Sigmoid colon (tissue), 7 donors: ENCODE data around the gene PREP. TPM values are rescaled to one million over a fixed set of nuclear protein-coding genes. Genes with fewer than 3 reads are reported as not detected.

Experiments used
- DNase-seq: peaks from one replicate; pipeline ENCODE4 v3.0.0-alpha.2; 2019
- H3K27ac ChIP-seq, 4 donors: fragments of 200-600 bp; sonication (generic); one replicate each; pipeline ENCODE4 v1.5.1; 2016 to 2019; ENCODE audit warnings: mild to moderate bottlenecking in 1 of 4
- H3K27me3 ChIP-seq, 3 donors: fragments of 200-600 bp; sonication (generic); one replicate each; pipeline ENCODE4 v1.5.1; 2019; ENCODE audit warnings: mild to moderate bottlenecking in 1 of 3
- H3K36me3 ChIP-seq, 4 donors: fragments of 200-600 bp; sonication (generic); one replicate each; pipeline ENCODE4 v1.5.1; 2016 to 2019
- H3K4me1 ChIP-seq, 4 donors: fragments of 200-600 bp; sonication (generic); one replicate each; pipeline ENCODE4 v1.5.1; 2017 to 2019
- H3K4me3 ChIP-seq, 4 donors: fragments of 200-600 bp; sonication (generic); one replicate each; pipeline ENCODE4 v1.5.1; 2017 to 2019; ENCODE audit warnings: mild to moderate bottlenecking in 2 of 4, moderate library complexity in 1 of 4
- H3K9me3 ChIP-seq, 4 donors: fragments of 200-600 bp in 3 of 4; sonication (generic) in 3 of 4; one replicate each; pipeline versions ENCODE4 v1.5.1 to v1.6.1; 2013 to 2019
- EP300 ChIP-seq, 4 donors: sonication (generic); formaldehyde crosslinking; IDR thresholded peaks; one replicate each; pipeline ENCODE4 v1.6.1; 2017; ENCODE audit warnings: antibody characterized with exemption in 4 of 4
- POLR2A ChIP-seq, 2 donors: fragments of 450-650 bp; IDR thresholded peaks; one replicate each; pipeline ENCODE4 v1.6.1; 2016; ENCODE audit warnings: antibody characterized with exemption in 2 of 2, mild to moderate bottlenecking in 2 of 2, moderate library complexity in 2 of 2
- POLR2AphosphoS5 ChIP-seq, 4 donors: sonication (generic); formaldehyde crosslinking; IDR thresholded peaks; one replicate each; pipeline ENCODE4 v1.6.1; 2017; ENCODE audit warnings: antibody characterized with exemption in 4 of 4
- WGBS, 2 donors: extraction: QIAGEN DNeasy Blood & Tissue Kit; methylation state at CpG; one replicate each; pipeline ENCODE4 v1.1.7; 2013; 5-methylcytosine and 5-hydroxymethylcytosine counted together
- intact Hi-C: fragments of 100-400 bp; cut with DNase I; formaldehyde crosslinking; loops from one replicate; pipeline ENCODE4 v1.15.1; 2023
- polyA plus RNA-seq, 3 donors: library from polyadenylated mRNA; stranded (reverse); fragments of 200-250 nt; gene quantifications; one replicate each; pipeline ENCODE4 v1.2.3, GENCODE V29; 2013
- total RNA-seq, 4 donors: library from RNA; depleted of rRNA; stranded (reverse); fragments of >200 nt; gene quantifications; one replicate each; pipeline ENCODE4 v1.1.0, GENCODE V29; 2016
- TF ChIP-seq, protein P1 (sequence below), 4 experiments: fragments of 450-650 bp in 3 of 4; fragments of 200-600 bp in 1 of 4; IDR thresholded peaks; one replicate each; pipeline ENCODE4 v1.5.1; 2016 to 2019; ENCODE audit warnings: antibody characterized with exemption in 4 of 4, mild to moderate bottlenecking in 3 of 4, moderate library complexity in 2 of 4
- donor health status: healthy with polysubstance abuse.
- donor health status: Bipolar disorder and iron deficiency.
- donor health status: healthy.

PREP gene
- total and polyA plus RNA-seq, 7 donors = 14.1 to 47.9 (median 23.5) TPM

DNA sequence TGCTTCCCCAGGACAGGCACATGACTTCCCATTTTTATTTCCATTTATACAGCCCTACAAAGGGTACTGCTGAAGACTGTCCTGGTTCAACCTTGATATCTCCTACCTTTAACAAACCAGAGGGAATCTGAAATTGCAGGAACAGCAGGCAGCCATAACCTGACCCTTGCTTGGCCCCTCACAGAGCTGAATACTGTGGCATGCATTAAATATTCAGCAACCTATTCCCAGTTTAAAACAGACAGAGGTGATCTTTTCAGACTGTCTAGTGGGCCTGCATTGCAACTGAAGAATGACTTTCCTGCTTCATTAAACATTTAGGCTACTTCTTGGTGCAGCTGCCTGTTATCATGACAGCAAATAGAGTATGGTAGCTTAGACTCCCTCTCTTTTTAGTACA is 146.3 kb downstream of the PREP start:
- H3K4me3 ChIP-seq = no peak overlapping the region
- H3K27ac ChIP-seq = no peak overlapping the region
- no peaks in the 10 kb centered on the region for H3K27me3 ChIP-seq
- TF ChIP-seq POLR2A (IDR thresholded peaks at IDR 0.05) = no peak
- no peak for TF ChIP-seq EP300 (IDR thresholded peaks at IDR 0.05)
- no peak for TF ChIP-seq POLR2AphosphoS5 (IDR thresholded peaks at IDR 0.05)
- TF ChIP-seq, protein P1, sequence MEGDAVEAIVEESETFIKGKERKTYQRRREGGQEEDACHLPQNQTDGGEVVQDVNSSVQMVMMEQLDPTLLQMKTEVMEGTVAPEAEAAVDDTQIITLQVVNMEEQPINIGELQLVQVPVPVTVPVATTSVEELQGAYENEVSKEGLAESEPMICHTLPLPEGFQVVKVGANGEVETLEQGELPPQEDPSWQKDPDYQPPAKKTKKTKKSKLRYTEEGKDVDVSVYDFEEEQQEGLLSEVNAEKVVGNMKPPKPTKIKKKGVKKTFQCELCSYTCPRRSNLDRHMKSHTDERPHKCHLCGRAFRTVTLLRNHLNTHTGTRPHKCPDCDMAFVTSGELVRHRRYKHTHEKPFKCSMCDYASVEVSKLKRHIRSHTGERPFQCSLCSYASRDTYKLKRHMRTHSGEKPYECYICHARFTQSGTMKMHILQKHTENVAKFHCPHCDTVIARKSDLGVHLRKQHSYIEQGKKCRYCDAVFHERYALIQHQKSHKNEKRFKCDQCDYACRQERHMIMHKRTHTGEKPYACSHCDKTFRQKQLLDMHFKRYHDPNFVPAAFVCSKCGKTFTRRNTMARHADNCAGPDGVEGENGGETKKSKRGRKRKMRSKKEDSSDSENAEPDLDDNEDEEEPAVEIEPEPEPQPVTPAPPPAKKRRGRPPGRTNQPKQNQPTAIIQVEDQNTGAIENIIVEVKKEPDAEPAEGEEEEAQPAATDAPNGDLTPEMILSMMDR (IDR thresholded peaks at IDR 0.05) = no peak
- H3K36me3 ChIP-seq = no peaks in the 10 kb centered on the region
- no peak for DNase-seq
- H3K4me1 ChIP-seq = no peaks in the 10 kb centered on the region
- intact Hi-C loops = no loop called here
- no peaks in the 10 kb centered on the region for H3K9me3 ChIP-seq

DNA sequence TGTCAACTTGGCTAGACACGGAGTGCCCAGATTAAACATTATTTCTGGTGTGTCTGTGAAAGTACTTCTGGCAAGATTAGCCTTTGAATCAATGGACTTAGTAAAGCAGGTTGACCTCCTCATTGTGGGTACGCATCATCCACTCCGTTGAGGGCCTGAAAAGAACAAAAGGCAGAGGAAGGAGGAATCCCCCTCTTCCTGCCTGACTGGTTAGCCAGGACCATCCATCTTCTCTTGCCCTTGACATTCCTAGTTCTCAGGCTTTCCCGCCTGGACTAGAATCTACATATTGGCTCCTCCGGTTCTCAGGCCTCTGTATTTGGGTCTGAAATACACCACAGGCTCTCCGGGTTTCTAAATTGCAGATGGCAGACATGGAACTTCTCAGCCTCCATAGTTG is 149.1 kb downstream of the PREP start:
- no peaks in the 10 kb centered on the region for H3K36me3 ChIP-seq
- H3K27me3 ChIP-seq = no peaks in the 10 kb centered on the region
- DNase-seq = no peak
- no peak overlapping the region for H3K4me3 ChIP-seq
- no peak overlapping the region for H3K27ac ChIP-seq
- H3K9me3 ChIP-seq = no peaks in the 10 kb centered on the region
- 83 to 84% methylated on average over 6 of the region's 6 CpGs for WGBS, 2 donors
- no peaks in the 10 kb centered on the region for H3K4me1 ChIP-seq
- intact Hi-C loops = no loop called here
- TF ChIP-seq POLR2A (IDR thresholded peaks at IDR 0.05) = no peak
- no peak for TF ChIP-seq EP300 (IDR thresholded peaks at IDR 0.05)
- TF ChIP-seq, protein P1 (IDR thresholded peaks at IDR 0.05) = no peak
- no peak for TF ChIP-seq POLR2AphosphoS5 (IDR thresholded peaks at IDR 0.05)

DNA sequence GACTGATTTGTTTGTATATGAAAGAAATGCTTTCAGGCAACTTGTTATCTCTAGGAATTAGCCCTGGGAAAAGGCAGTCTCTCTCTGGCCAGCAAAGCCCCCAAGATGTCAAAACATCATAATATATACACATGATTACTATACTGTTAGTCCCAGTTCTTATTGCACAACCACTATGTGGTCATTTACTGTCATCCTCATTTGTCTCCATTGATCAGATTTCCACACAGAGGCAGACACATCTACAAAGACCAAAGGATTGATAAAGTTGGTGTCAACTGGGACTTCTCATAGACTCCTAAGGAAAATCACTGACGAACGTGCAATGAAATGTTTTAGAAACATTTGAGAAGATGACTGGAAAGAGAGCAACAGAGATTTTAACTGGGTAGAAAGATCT is 151.2 kb downstream of the PREP start:
- TF ChIP-seq, protein P1 (IDR thresholded peaks at IDR 0.05) = no peak
- TF ChIP-seq POLR2A (IDR thresholded peaks at IDR 0.05) (no peak), EP300 (IDR thresholded peaks at IDR 0.05) (no peak), POLR2AphosphoS5 (IDR thresholded peaks at IDR 0.05) (no peak)
- Histone ChIP-seq H3K4me1 (no peaks in the 10 kb centered on the region), H3K9me3 (no peaks in the 10 kb centered on the region), H3K27ac (no peak overlapping the region), H3K36me3 (no peaks in the 10 kb centered on the region), H3K4me3 (no peak overlapping the region), H3K27me3 (no peaks in the 10 kb centered on the region)
- WGBS, 2 donors = 92 to 96% methylated on average over 2 of the region's 2 CpGs
- intact Hi-C loops = no loop called here
- DNase-seq = no peak

DNA sequence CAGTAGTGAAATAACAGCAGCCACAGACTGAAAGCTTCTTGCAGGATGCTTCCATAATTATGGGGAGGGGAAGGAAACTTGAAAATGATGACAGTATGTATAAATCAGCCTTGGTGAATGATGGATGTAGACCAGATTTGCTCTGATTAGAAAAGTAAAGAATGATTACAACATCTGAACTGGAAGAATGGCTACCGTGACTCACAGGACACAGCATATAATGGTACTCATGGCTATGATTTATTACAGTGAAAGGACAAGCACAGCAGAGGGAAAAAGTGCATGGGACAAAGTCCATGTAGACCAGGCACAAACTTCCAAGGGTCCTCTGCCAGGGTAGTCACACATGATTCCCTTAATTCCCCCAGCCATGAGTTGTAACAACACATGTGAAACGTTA is 152.3 kb downstream of the PREP start:
- TF ChIP-seq, protein P1 (IDR thresholded peaks at IDR 0.05) = no peak
- TF ChIP-seq EP300 (IDR thresholded peaks at IDR 0.05) (no peak), POLR2A (IDR thresholded peaks at IDR 0.05) (no peak), POLR2AphosphoS5 (IDR thresholded peaks at IDR 0.05) (no peak)
- Histone ChIP-seq H3K27ac (no peak overlapping the region), H3K36me3 (no peaks in the 10 kb centered on the region), H3K4me3 (no peak overlapping the region), H3K27me3 (no peaks in the 10 kb centered on the region), H3K4me1 (no peaks in the 10 kb centered on the region), H3K9me3 (no peaks in the 10 kb centered on the region)
- WGBS, 2 donors = 56 to 74% methylated on average over 2 of the region's 2 CpGs
- intact Hi-C loops = no loop called here
- DNase-seq = no peak

DNA sequence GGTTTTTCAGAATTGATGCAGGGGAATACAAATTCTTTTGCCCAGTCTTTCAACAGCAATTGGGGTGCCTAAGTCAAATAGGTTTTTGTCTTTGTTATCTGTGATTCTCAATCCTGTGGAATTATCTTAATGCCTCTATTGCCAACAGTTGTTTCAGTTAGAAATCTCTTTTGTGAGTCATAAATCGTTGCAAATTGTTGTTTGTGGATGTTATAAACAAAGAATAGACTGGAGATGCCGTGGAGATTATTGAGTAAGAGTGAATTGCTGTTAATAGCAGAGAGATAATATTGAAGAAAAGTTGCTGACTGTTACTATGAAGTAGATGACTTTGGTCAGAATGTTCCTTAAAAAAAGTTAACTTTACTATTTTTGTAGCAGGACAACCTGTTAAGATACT is 159.4 kb downstream of the PREP start:
- no peaks in the 10 kb centered on the region for H3K36me3 ChIP-seq
- WGBS, 2 donors = 19 to 53% methylated on average over 2 of the region's 2 CpGs
- H3K27ac ChIP-seq = no peak overlapping the region
- no peak for DNase-seq
- no peaks in the 10 kb centered on the region for H3K9me3 ChIP-seq
- intact Hi-C loops = no loop called here
- no peaks in the 10 kb centered on the region for H3K27me3 ChIP-seq
- H3K4me1 ChIP-seq = no peaks in the 10 kb centered on the region
- no peak overlapping the region for H3K4me3 ChIP-seq
- TF ChIP-seq EP300 (IDR thresholded peaks at IDR 0.05) (no peak), POLR2AphosphoS5 (IDR thresholded peaks at IDR 0.05) (no peak), POLR2A (IDR thresholded peaks at IDR 0.05) (no peak)
- TF ChIP-seq, protein P1 (IDR thresholded peaks at IDR 0.05) = no peak
